ENCODE results near the gene ANKRD39. TPM values are rescaled to one million over a fixed set of nuclear protein-coding genes. Genes with fewer than 3 reads are reported as not detected.
A peak's percentile ranks its signal among the peaks of the same experiment; 100 is the strongest.
"Not testable (repeated sequence)": the region's sequence is repeated elsewhere in the genome, so short reads cannot be mapped to it uniquely, and the experiment has no call there.

ANKRD39 gene
- total RNA-seq, 2 experiments from 2014 or later = 25.0 to 27.3 TPM

GRCh38 chr2:96805946-96806345, 51.9 kb downstream of the ANKRD39 start:
- DNase-seq; intact Hi-C loops (cut with micrococcal nuclease); H3K9me3 Mint-ChIP-seq; H3K27ac Mint-ChIP-seq; H3K36me3 Mint-ChIP-seq (ENCODE audit: low read depth); H3K4me3 Mint-ChIP-seq; H3K27me3 Mint-ChIP-seq (ENCODE audit: low read depth): not testable (repeated sequence)
- peaks cover 11% of the 10 kb centered on the region for H3K4me1 Mint-ChIP-seq (ENCODE audit: low read depth)
- CTCF ChIA-PET = interaction anchor here (0.6 to 2.3 kb wide), 3 partner anchors 21 to 154 kb away, joined by 3 to 11 read pairs (median 4); partner anchors contain the start of gene CNNM4

- Mint-ChIP-seq H3K27ac (no peak overlapping the region), H3K27me3 (ENCODE audit: low read depth) (no peaks in the 10 kb centered on the region), H3K4me1 (ENCODE audit: low read depth) (peaks cover 11% of the 10 kb centered on the region), H3K9me3 (no peaks in the 10 kb centered on the region), H3K36me3 (ENCODE audit: low read depth) (peaks cover 1% of the 10 kb centered on the region), H3K4me3 (no peak overlapping the region)
- intact Hi-C loops (cut with micrococcal nuclease) = loop anchor here (5.0 kb wide), 3 partner anchors 168 to 398 kb away; partner anchors contain the start of gene KANSL3
- CTCF ChIA-PET = interaction anchor here (0.8 kb wide), 1 partner anchor 53 kb away, joined by 3 read pairs; the partner anchor contains the start of gene ANKRD39
- DNase-seq = no peak
Measured at GRCh38 chr2:96804986-96805385, 52.8 kb downstream of the ANKRD39 start.

GRCh38 chr2:96802721-96803120, 55.1 kb downstream of the ANKRD39 start:
- H3K4me3 Mint-ChIP-seq = no peak overlapping the region
- H3K27me3 Mint-ChIP-seq (ENCODE audit: low read depth) = no peaks in the 10 kb centered on the region
- H3K36me3 Mint-ChIP-seq (ENCODE audit: low read depth) = no peaks in the 10 kb centered on the region
- no peak overlapping the region for H3K27ac Mint-ChIP-seq
- H3K4me1 Mint-ChIP-seq (ENCODE audit: low read depth) = peaks cover 11% of the 10 kb centered on the region
- no peak for DNase-seq
- intact Hi-C loops (cut with micrococcal nuclease) = loop anchor here (5.0 kb wide), 3 partner anchors 165 to 395 kb away; partner anchors contain the start of gene KANSL3
- CTCF ChIA-PET = interaction anchor here (0.8 to 1.7 kb wide), 6 partner anchors 10 to 249 kb away, joined by 3 to 5 read pairs (median 4); partner anchors contain the start of genes CNNM3 and CNNM4
- H3K9me3 Mint-ChIP-seq = no peaks in the 10 kb centered on the region

GRCh38 chr2:96801786-96802595, 55.8 kb downstream of the ANKRD39 start:
- H3K27ac Mint-ChIP-seq = no peak overlapping the region
- intact Hi-C loops (cut with micrococcal nuclease) = loop anchor here (1.0 to 5.0 kb wide), 4 partner anchors 42 to 395 kb away; partner anchors contain the start of genes CNNM4 and KANSL3
- H3K9me3 Mint-ChIP-seq = no peaks in the 10 kb centered on the region
- peak; percentile 59 for DNase-seq
- H3K36me3 Mint-ChIP-seq (ENCODE audit: low read depth) = no peaks in the 10 kb centered on the region
- CTCF ChIA-PET = interaction anchor here (0.8 to 2.6 kb wide), 8 partner anchors 10 to 248 kb away, joined by 3 to 11 read pairs (median 4); partner anchors contain the start of genes CNNM3 and CNNM4
- peaks cover 10% of the 10 kb centered on the region for H3K4me1 Mint-ChIP-seq (ENCODE audit: low read depth)
- H3K4me3 Mint-ChIP-seq = no peak overlapping the region
- H3K27me3 Mint-ChIP-seq (ENCODE audit: low read depth) = no peaks in the 10 kb centered on the region

- no peaks in the 10 kb centered on the region for H3K27me3 Mint-ChIP-seq (ENCODE audit: low read depth)
- H3K4me3 Mint-ChIP-seq = no peak overlapping the region
- CTCF ChIA-PET = interaction anchor here (0.7 to 2.6 kb wide), 12 partner anchors 10 to 197 kb away, joined by 3 to 12 read pairs (median 4); partner anchors contain the start of genes CNNM4 and KANSL3
- H3K36me3 Mint-ChIP-seq (ENCODE audit: low read depth) = no peaks in the 10 kb centered on the region
- peaks cover 2% of the 10 kb centered on the region for H3K4me1 Mint-ChIP-seq (ENCODE audit: low read depth)
- DNase-seq = peak; percentile 83
- H3K27ac Mint-ChIP-seq = no peak overlapping the region
- intact Hi-C loops (cut with micrococcal nuclease) = loop anchor here (1.0 to 5.0 kb wide), 4 partner anchors 41 to 394 kb away; partner anchors contain the start of genes CNNM4 and KANSL3
- H3K9me3 Mint-ChIP-seq = no peaks in the 10 kb centered on the region
Measured at GRCh38 chr2:96801005-96801785, 56.6 kb downstream of the ANKRD39 start.

GRCh38 chr2:96800061-96801004, 57.5 kb downstream of the ANKRD39 start:
- H3K27me3 Mint-ChIP-seq (ENCODE audit: low read depth) = no peaks in the 10 kb centered on the region
- no peaks in the 10 kb centered on the region for H3K9me3 Mint-ChIP-seq
- no peak for DNase-seq
- intact Hi-C loops (cut with micrococcal nuclease) = loop anchor here (1.0 to 5.0 kb wide), 4 partner anchors 40 to 393 kb away; partner anchors contain the start of genes CNNM4 and KANSL3
- CTCF ChIA-PET = interaction anchor here (0.7 to 2.6 kb wide), 15 partner anchors 9 to 246 kb away, joined by 3 to 12 read pairs (median 3); partner anchors contain the start of genes CNNM4 and KANSL3
- no peak overlapping the region for H3K4me3 Mint-ChIP-seq
- H3K27ac Mint-ChIP-seq = no peak overlapping the region
- no peaks in the 10 kb centered on the region for H3K4me1 Mint-ChIP-seq (ENCODE audit: low read depth)
- no peaks in the 10 kb centered on the region for H3K36me3 Mint-ChIP-seq (ENCODE audit: low read depth)

GRCh38 chr2:96799623-96799935, 58.2 kb downstream of the ANKRD39 start:
- intact Hi-C loops (cut with micrococcal nuclease) = no loop called here
- CTCF ChIA-PET = interaction anchor here (1.2 to 2.6 kb wide), 5 partner anchors 25 to 246 kb away, joined by 3 to 12 read pairs (median 10); partner anchors contain the start of gene CNNM4
- no peaks in the 10 kb centered on the region for H3K27me3 Mint-ChIP-seq (ENCODE audit: low read depth)
- no peak for DNase-seq
- H3K9me3 Mint-ChIP-seq = no peaks in the 10 kb centered on the region
- H3K4me1 Mint-ChIP-seq (ENCODE audit: low read depth) = no peaks in the 10 kb centered on the region
- no peaks in the 10 kb centered on the region for H3K36me3 Mint-ChIP-seq (ENCODE audit: low read depth)
- no peak overlapping the region for H3K27ac Mint-ChIP-seq
- no peak overlapping the region for H3K4me3 Mint-ChIP-seq

GRCh38 chr2:96798733-96799622, 58.8 kb downstream of the ANKRD39 start:
- DNase-seq = no peak
- Mint-ChIP-seq H3K27me3 (ENCODE audit: low read depth) (no peaks in the 10 kb centered on the region), H3K27ac (no peak overlapping the region), H3K4me1 (ENCODE audit: low read depth) (no peaks in the 10 kb centered on the region), H3K9me3 (no peaks in the 10 kb centered on the region), H3K4me3 (no peak overlapping the region), H3K36me3 (ENCODE audit: low read depth) (no peaks in the 10 kb centered on the region)
- CTCF ChIA-PET = interaction anchor here (0.5 to 2.6 kb wide), 5 partner anchors 25 to 458 kb away, joined by 3 to 12 read pairs (median 10); partner anchors contain the start of gene CNNM4
- intact Hi-C loops (cut with micrococcal nuclease) = no loop called here
